Parathyroid adenoma (tissue), 2 donors: ENCODE data around the gene FZD4.
"Not testable (repeated sequence)": the region's sequence is repeated elsewhere in the genome, so short reads cannot be mapped to it uniquely, and the experiment has no call there.

Experiments
- H2AFZ ChIP-seq: fragments of 300-600 bp; sonication (generic); one replicate; pipeline ENCODE4 v1.7.0; 2017; ENCODE audit warnings: antibody characterized with exemption, mild to moderate bottlenecking
- H3K27ac ChIP-seq: fragments of 300-600 bp; sonication (generic); one replicate; pipeline ENCODE4 v1.7.0; 2017
- H3K27me3 ChIP-seq: fragments of 300-600 bp; sonication (generic); one replicate; pipeline ENCODE4 v1.7.0; 2017; ENCODE audit warnings: low read length; ENCODE audit not compliant: control insufficient read depth, insufficient read depth
- H3K36me3 ChIP-seq: fragments of 300-600 bp; sonication (generic); one replicate; pipeline ENCODE4 v1.7.0; 2017; ENCODE audit warnings: low read length; ENCODE audit not compliant: control insufficient read depth, insufficient read depth
- H3K4me1 ChIP-seq: fragments of 300-600 bp; sonication (generic); one replicate; pipeline ENCODE4 v1.7.0; 2017; ENCODE audit warnings: control low read depth
- H3K4me2 ChIP-seq: fragments of 300-600 bp; sonication (generic); one replicate; pipeline ENCODE4 v1.7.0; 2017; ENCODE audit warnings: low read length
- H3K4me3 ChIP-seq: fragments of 300-600 bp; sonication (generic); one replicate; pipeline ENCODE4 v1.7.0; 2017; ENCODE audit warnings: low read depth, low read length
- H3K79me2 ChIP-seq: fragments of 300-600 bp; sonication (generic); one replicate; pipeline ENCODE4 v1.7.0; 2017; ENCODE audit warnings: control low read depth
- H3K9ac ChIP-seq: fragments of 300-600 bp; sonication (generic); one replicate; pipeline ENCODE4 v1.7.0; 2017; ENCODE audit warnings: mild to moderate bottlenecking
- H3K9me3 ChIP-seq: fragments of 300-600 bp; sonication (generic); one replicate; pipeline ENCODE4 v1.7.0; 2017; ENCODE audit warnings: low read length; ENCODE audit not compliant: control insufficient read depth
- CTCF ChIP-seq: fragments of 300-600 bp; sonication (generic); IDR thresholded peaks from one replicate; pipeline ENCODE4 v1.7.0; 2017; ENCODE audit warnings: antibody characterized with exemption, mild to moderate bottlenecking
- donor health status: primary hyperparathyroidism.

The FZD4 gene

GRCh38 chr11:86938203-86938899 is 16.8 kb downstream of the FZD4 start:
- Histone ChIP-seq H3K4me1 (peaks cover 2% of the 10 kb centered on the region), H3K36me3 (no peaks in the 10 kb centered on the region), H3K4me2 (no peak overlapping the region), H3K79me2 (no peaks in the 10 kb centered on the region), H2AFZ (no peak overlapping the region), H3K9ac (no peak overlapping the region), H3K4me3 (no peak overlapping the region), H3K27me3 (no peaks in the 10 kb centered on the region), H3K9me3 (no peaks in the 10 kb centered on the region), H3K27ac (no peak overlapping the region)
- no peak for TF ChIP-seq CTCF

DNA sequence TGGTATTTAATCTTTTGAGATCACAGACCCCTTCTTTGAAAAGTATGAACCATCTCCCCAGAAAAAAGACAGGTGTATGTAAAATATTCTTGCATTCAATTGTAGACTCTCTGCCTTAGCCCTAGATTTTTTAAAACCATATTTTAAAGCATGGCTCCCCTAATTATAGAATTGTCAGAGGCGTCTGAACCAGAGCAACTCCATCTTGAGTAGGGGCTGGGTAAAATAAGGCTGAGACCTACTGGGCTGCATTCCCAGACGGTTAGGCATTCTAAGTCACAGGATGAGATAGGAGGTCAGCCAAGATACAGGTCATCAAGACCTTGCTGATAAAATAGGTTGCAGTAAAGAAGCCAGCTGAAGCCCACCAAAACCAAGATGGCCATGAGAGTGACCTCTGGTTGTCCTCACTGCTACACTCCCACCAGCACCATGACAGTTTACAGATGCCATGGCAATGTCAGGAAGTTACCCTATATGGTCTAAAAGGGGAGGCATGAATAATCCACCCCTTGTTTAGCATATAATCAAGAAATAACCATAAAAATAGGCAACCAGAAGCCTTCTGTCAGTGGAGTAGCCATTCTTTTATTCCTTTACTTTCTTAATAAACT is 17.9 kb downstream of the FZD4 start:
- H3K27me3 ChIP-seq, H2AFZ ChIP-seq, H3K27ac ChIP-seq, H3K4me3 ChIP-seq, H3K36me3 ChIP-seq, H3K79me2 ChIP-seq, H3K9me3 ChIP-seq, H3K4me2 ChIP-seq, H3K4me1 ChIP-seq, H3K9ac ChIP-seq: not testable (repeated sequence)

DNA sequence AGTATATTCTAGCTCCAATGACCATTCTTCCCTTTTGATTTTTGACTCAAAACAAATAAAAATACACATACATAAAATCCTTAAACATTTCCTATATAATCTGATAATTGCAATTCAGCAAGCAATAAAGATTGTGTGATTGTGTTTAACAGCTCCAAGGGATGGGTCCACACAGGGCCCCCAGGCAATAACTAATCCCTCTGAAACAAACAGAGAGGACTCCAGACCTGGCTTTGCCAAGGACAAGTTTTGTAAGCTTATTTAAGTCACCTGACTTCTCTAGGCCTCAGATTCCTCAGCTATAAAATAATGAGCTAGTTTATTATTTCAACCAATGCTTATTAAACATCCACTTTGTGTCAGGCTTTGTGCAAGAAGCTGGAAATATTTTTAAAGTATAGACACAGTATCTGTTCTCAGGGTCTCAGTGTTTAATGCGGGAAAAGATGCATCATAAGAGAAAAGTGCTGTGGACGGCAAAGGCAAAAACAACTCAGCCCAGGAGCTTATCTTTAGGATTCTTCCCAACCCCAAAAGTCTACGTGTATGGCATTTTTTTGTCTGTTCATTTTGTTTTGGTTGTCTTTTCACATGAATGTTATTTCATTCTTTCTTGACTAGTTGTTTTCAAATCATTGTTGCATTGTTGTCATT is 20.1 kb downstream of the FZD4 start:
- Histone ChIP-seq H3K4me2 (no peak overlapping the region), H3K27ac (no peak overlapping the region), H3K27me3 (no peaks in the 10 kb centered on the region), H3K9ac (no peak overlapping the region), H3K4me1 (no peaks in the 10 kb centered on the region), H3K36me3 (no peaks in the 10 kb centered on the region), H2AFZ (no peak overlapping the region), H3K79me2 (no peaks in the 10 kb centered on the region), H3K9me3 (no peaks in the 10 kb centered on the region), H3K4me3 (no peak overlapping the region)
- no peak for TF ChIP-seq CTCF

GRCh38 chr11:86934582-86934900 is 20.7 kb downstream of the FZD4 start:
- TF ChIP-seq CTCF: no peak
- Histone ChIP-seq H3K9ac (no peak overlapping the region), H3K36me3 (no peaks in the 10 kb centered on the region), H3K79me2 (no peaks in the 10 kb centered on the region), H3K27me3 (no peaks in the 10 kb centered on the region), H3K9me3 (no peaks in the 10 kb centered on the region), H3K27ac (no peak overlapping the region), H3K4me3 (no peak overlapping the region), H3K4me2 (no peak overlapping the region), H2AFZ (no peak overlapping the region), H3K4me1 (no peaks in the 10 kb centered on the region)

DNA sequence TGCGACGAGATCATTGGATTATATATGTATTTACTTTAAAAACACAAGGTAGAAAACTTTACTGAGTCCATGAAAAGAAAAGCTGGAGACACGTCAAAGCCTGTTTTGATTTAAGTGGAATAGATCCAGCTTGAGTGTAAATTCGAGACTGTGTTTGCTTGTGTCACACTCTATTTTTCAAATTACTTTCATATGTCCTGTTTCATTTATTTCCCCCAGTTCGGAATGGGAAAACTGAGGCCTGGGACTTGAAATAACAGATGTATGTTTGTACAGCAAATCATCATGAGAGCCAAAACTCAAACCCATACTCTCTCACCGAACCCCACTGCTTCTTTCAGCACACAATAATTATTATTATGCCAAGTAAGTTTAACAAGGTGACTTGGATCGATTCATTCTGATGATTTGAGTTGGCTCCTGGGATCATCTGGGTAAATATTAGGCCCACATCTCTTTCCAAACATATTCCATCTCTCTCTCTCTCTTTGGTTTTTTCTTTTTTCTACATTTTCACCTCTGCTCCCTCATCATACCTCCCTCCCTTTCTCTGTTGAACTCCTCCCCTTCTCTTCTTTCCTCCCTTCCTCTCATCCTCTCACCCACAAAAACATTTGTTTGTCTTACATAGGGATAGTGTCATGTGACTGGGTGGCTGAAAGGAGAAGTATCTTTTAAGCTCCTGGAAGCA is 21.2 kb downstream of the FZD4 start:
- no peak overlapping the region for H3K4me3 ChIP-seq
- no peak overlapping the region for H3K4me2 ChIP-seq
- no peak overlapping the region for H2AFZ ChIP-seq
- no peaks in the 10 kb centered on the region for H3K27me3 ChIP-seq
- H3K36me3 ChIP-seq: no peaks in the 10 kb centered on the region
- no peaks in the 10 kb centered on the region for H3K9me3 ChIP-seq
- no peak overlapping the region for H3K9ac ChIP-seq
- no peaks in the 10 kb centered on the region for H3K4me1 ChIP-seq
- no peaks in the 10 kb centered on the region for H3K79me2 ChIP-seq
- H3K27ac ChIP-seq: no peak overlapping the region
- no peak for TF ChIP-seq CTCF
